Measurements from ENCODE around the gene SANBR. TPM values are rescaled to one million over a fixed set of nuclear protein-coding genes. Genes with fewer than 3 reads are reported as not detected.

The SANBR gene
- total RNA-seq, 1 donor from 2014 or later: 14.0 TPM

- peaks cover 13% of the 10 kb centered on the region for H3K36me3 ChIP-seq (ENCODE audit: insufficient read depth, low read length)
- no peaks in the 10 kb centered on the region for H3K79me2 ChIP-seq (ENCODE audit: insufficient read depth, low read length)
- TF ChIP-seq CTCF (IDR thresholded peaks at IDR 0.05; ENCODE audit: insufficient read depth, low read depth, low read length) (no peak), EZH2 (IDR thresholded peaks at IDR 0.05; ENCODE audit: insufficient read depth, low read length) (no peak)
- no peaks in the 10 kb centered on the region for H3K9me3 Mint-ChIP-seq (ENCODE audit: unreplicated experiment)
- H3K4me1 ChIP-seq (ENCODE audit: insufficient read depth, low read length): no peaks in the 10 kb centered on the region
- H3K27me3 Mint-ChIP-seq (ENCODE audit: low read depth, unreplicated experiment): no peaks in the 10 kb centered on the region
- H3K36me3 Mint-ChIP-seq (ENCODE audit: low read depth, unreplicated experiment): peaks cover 5% of the 10 kb centered on the region
- H3K4me2 ChIP-seq (ENCODE audit: low read length): no peak overlapping the region
- no peak overlapping the region for H3K4me3 Mint-ChIP-seq (ENCODE audit: unreplicated experiment)
- DNase-seq (ENCODE audit: low read depth) (no peak), FAIRE-seq (no peak)
- no peaks in the 10 kb centered on the region for H4K20me1 ChIP-seq (ENCODE audit: insufficient read depth, low read length)
- H3K4me1 Mint-ChIP-seq (ENCODE audit: low read depth, unreplicated experiment): no peaks in the 10 kb centered on the region
- no peaks in the 10 kb centered on the region for H3K27me3 ChIP-seq (ENCODE audit: insufficient read depth, low read length)
- H3K9me3 ChIP-seq (ENCODE audit: insufficient read depth, low read depth, low read length): no peaks in the 10 kb centered on the region
- no peak overlapping the region for H3K27ac ChIP-seq (ENCODE audit: low read depth, low read length)
- no peak overlapping the region for H3K9ac ChIP-seq (ENCODE audit: low read length)
- H3K4me3 ChIP-seq (ENCODE audit: insufficient read depth, low read depth, low read length): no peak overlapping the region
- H2AFZ ChIP-seq (ENCODE audit: low read depth, low read length): no peak overlapping the region
- H3K27ac Mint-ChIP-seq (ENCODE audit: unreplicated experiment): peak overlapping the region; percentile 72
Observed at GRCh38 chr2:61090386-61090921, 24.8 kb downstream of the SANBR start.

DNA sequence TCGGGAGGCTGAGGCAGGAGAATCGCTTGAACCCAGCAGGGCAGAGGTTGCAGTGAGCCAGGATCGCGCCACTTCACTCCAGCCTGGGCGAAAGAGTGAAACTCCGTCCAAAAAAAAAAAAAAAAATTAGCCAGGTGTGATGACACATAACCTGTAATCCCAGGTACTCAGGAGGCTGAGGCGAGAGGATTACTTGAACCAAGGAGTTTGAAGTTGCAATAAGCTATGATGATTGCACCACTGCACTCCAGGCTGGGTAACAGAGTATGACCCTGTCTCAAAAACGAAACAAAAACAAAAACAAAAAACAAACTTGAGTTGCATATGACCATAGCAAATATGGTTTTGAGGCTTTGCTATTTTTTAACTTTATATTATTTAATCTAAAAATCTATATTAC is 25.8 kb downstream of the SANBR start:
- Histone ChIP-seq H3K27ac (ENCODE audit: low read depth, low read length) (no peak overlapping the region), H3K4me2 (ENCODE audit: low read length) (no peak overlapping the region), H3K4me1 (ENCODE audit: insufficient read depth, low read length) (no peaks in the 10 kb centered on the region), H2AFZ (ENCODE audit: low read depth, low read length) (no peak overlapping the region), H3K4me3 (ENCODE audit: insufficient read depth, low read depth, low read length) (no peak overlapping the region), H4K20me1 (ENCODE audit: insufficient read depth, low read length) (no peaks in the 10 kb centered on the region), H3K9me3 (ENCODE audit: insufficient read depth, low read depth, low read length) (no peaks in the 10 kb centered on the region), H3K79me2 (ENCODE audit: insufficient read depth, low read length) (no peaks in the 10 kb centered on the region), H3K36me3 (ENCODE audit: insufficient read depth, low read length) (peaks cover 10% of the 10 kb centered on the region), H3K9ac (ENCODE audit: low read length) (no peak overlapping the region), H3K27me3 (ENCODE audit: insufficient read depth, low read length) (no peaks in the 10 kb centered on the region)
- DNase-seq (ENCODE audit: low read depth) (no peak), FAIRE-seq (no peak)
- peaks cover 13% of the 10 kb centered on the region for H3K36me3 Mint-ChIP-seq (ENCODE audit: low read depth, unreplicated experiment)
- TF ChIP-seq CTCF (IDR thresholded peaks at IDR 0.05; ENCODE audit: insufficient read depth, low read depth, low read length) (no peak), EZH2 (IDR thresholded peaks at IDR 0.05; ENCODE audit: insufficient read depth, low read length) (no peak)
- no peak overlapping the region for H3K27ac Mint-ChIP-seq (ENCODE audit: unreplicated experiment)
- no peaks in the 10 kb centered on the region for H3K27me3 Mint-ChIP-seq (ENCODE audit: low read depth, unreplicated experiment)
- H3K9me3 Mint-ChIP-seq (ENCODE audit: unreplicated experiment): no peaks in the 10 kb centered on the region
- no peak overlapping the region for H3K4me3 Mint-ChIP-seq (ENCODE audit: unreplicated experiment)
- H3K4me1 Mint-ChIP-seq (ENCODE audit: low read depth, unreplicated experiment): no peaks in the 10 kb centered on the region

- H3K79me2 ChIP-seq (ENCODE audit: insufficient read depth, low read length): no peaks in the 10 kb centered on the region
- DNase-seq (ENCODE audit: low read depth) (no peak), FAIRE-seq (no peak)
- no peak overlapping the region for H3K4me3 ChIP-seq (ENCODE audit: insufficient read depth, low read depth, low read length)
- H3K4me1 Mint-ChIP-seq (ENCODE audit: low read depth, unreplicated experiment): no peaks in the 10 kb centered on the region
- peaks cover 6% of the 10 kb centered on the region for H3K36me3 ChIP-seq (ENCODE audit: insufficient read depth, low read length)
- no peaks in the 10 kb centered on the region for H3K9me3 ChIP-seq (ENCODE audit: insufficient read depth, low read depth, low read length)
- H3K4me1 ChIP-seq (ENCODE audit: insufficient read depth, low read length): no peaks in the 10 kb centered on the region
- H3K4me2 ChIP-seq (ENCODE audit: low read length): no peak overlapping the region
- no peak overlapping the region for H2AFZ ChIP-seq (ENCODE audit: low read depth, low read length)
- no peak overlapping the region for H3K27ac Mint-ChIP-seq (ENCODE audit: unreplicated experiment)
- H3K27me3 ChIP-seq (ENCODE audit: insufficient read depth, low read length): no peaks in the 10 kb centered on the region
- H3K27me3 Mint-ChIP-seq (ENCODE audit: low read depth, unreplicated experiment): no peaks in the 10 kb centered on the region
- no peaks in the 10 kb centered on the region for H3K9me3 Mint-ChIP-seq (ENCODE audit: unreplicated experiment)
- H4K20me1 ChIP-seq (ENCODE audit: insufficient read depth, low read length): no peaks in the 10 kb centered on the region
- H3K9ac ChIP-seq (ENCODE audit: low read length): no peak overlapping the region
- TF ChIP-seq EZH2 (IDR thresholded peaks at IDR 0.05; ENCODE audit: insufficient read depth, low read length) (no peak), CTCF (IDR thresholded peaks at IDR 0.05; ENCODE audit: insufficient read depth, low read depth, low read length) (no peak)
- peaks cover 8% of the 10 kb centered on the region for H3K36me3 Mint-ChIP-seq (ENCODE audit: low read depth, unreplicated experiment)
- H3K4me3 Mint-ChIP-seq (ENCODE audit: unreplicated experiment): no peak overlapping the region
- no peak overlapping the region for H3K27ac ChIP-seq (ENCODE audit: low read depth, low read length)
Observed at GRCh38 chr2:61096438-61096837, 30.8 kb downstream of the SANBR start.
